Neural crest cell (in vitro differentiated cells): Measurements from ENCODE around the gene DOHH. TPM values are rescaled to one million over a fixed set of nuclear protein-coding genes. Genes with fewer than 3 reads are reported as not detected.

ENCODE experiments used
- DNase-seq: peaks from one replicate; pipeline ENCODE4 v3.0.0; 2021; ENCODE audit warnings: low read depth, mixed read lengths, low spot score
- H3K27ac Mint-ChIP-seq: one replicate; pipeline ENCODE4 v1.8.0; 2021; ENCODE audit warnings: mild to moderate bottlenecking, mixed read lengths; ENCODE audit not compliant: unreplicated experiment
- H3K27me3 Mint-ChIP-seq: 2 replicates; pipeline ENCODE4 v1.8.0; 2021; ENCODE audit warnings: low read depth, mild to moderate bottlenecking, mixed read lengths
- H3K36me3 Mint-ChIP-seq: 2 replicates; pipeline ENCODE4 v1.8.0; 2021; ENCODE audit warnings: low read depth, mild to moderate bottlenecking, mixed read lengths
- H3K4me1 Mint-ChIP-seq: 2 replicates; pipeline ENCODE4 v1.8.0; 2021; ENCODE audit warnings: mixed read lengths
- H3K4me3 Mint-ChIP-seq: one replicate; pipeline ENCODE4 v1.8.0; 2021; ENCODE audit warnings: mild to moderate bottlenecking, mixed read lengths
- H3K9me3 Mint-ChIP-seq: 2 replicates; pipeline ENCODE4 v1.8.0; 2021; ENCODE audit warnings: mixed read lengths
- CTCF ChIP-seq: fragments of 200-600 bp; sonication (generic); conservative IDR thresholded peaks from 2 replicates; pipeline ENCODE4 v1.5.0; 2021; ENCODE audit warnings: antibody characterized with exemption, mild to moderate bottlenecking
- total RNA-seq: library from RNA; stranded (reverse); gene quantifications from 2 replicates; pipeline ENCODE4 v1.2.1, GENCODE V29; 2021

DOHH gene
- total RNA-seq, 1 donor from 2014 or later, result 12.8 TPM

GRCh38 chr19:3507371-3508120 is 7.1 kb upstream of the DOHH start:
- DNase-seq, result no peak
- Mint-ChIP-seq H3K27ac (peak overlapping the region; percentile 50), H3K4me3 (peak overlapping the region; percentile 91), H3K36me3 (peaks cover 2% of the 10 kb centered on the region), H3K4me1 (peaks cover 35% of the 10 kb centered on the region), H3K9me3 (no peaks in the 10 kb centered on the region), H3K27me3 (no peaks in the 10 kb centered on the region)
- TF ChIP-seq CTCF, result no peak

- H3K27me3 Mint-ChIP-seq, result no peaks in the 10 kb centered on the region
- no peak for TF ChIP-seq CTCF
- no peak for DNase-seq
- H3K4me1 Mint-ChIP-seq, result peaks cover 35% of the 10 kb centered on the region
- peak overlapping the region; percentile 91 for H3K4me3 Mint-ChIP-seq
- H3K27ac Mint-ChIP-seq, result peak overlapping the region; percentile 50
- peaks cover 2% of the 10 kb centered on the region for H3K36me3 Mint-ChIP-seq
- H3K9me3 Mint-ChIP-seq, result no peaks in the 10 kb centered on the region
These were observed 6.2 kb upstream of the DOHH start for GRCh38 chr19:3506384-3507340.

DNA sequence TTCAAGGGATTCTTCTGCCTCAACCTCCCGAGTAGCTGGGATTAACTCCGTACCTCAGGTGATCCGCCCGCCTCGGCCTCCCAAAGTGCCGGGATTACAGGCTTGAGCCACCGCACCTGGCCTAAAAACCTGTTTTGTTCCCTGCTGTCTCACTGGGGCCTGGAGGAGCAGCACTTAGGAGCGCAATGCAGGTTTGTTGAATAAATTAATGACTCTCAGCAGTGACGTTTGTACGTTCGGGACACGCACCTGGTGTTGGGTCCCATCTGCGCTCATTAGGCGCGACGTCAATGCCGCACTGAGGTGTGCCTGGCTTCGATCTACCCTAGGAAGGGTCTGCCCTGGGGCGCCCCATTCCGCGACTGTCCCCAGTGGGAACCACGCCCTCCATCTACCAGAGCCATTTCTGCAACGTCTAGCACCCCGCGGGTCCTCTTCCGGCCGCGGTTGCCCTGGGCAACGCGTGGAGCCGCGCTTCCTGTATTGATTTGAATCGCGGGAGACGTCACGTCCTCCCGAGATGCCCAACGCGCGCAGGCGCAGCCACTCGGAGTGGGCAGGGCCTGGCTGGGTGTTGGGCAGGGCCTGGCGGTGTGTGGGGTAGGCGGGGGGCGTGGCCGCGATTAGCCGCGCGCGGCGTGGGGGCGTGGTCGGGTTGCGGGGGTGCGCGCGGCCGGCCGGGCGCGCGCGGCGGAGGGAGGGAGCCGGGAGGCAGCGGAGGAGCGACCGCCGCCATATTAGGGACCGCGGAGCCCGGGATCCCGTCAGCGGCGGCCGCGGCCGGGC is 5.3 kb upstream of the DOHH start, which contains the start of gene FZR1:
Gene FZR1, plus strand, starts transcription at position 714 of the 786 bp plus-strand sequence. CDS start 16,679 bp downstream, outside the sequence.
- H3K4me3 Mint-ChIP-seq, result peak within 1 kb of the TSS; percentile 91

DNA sequence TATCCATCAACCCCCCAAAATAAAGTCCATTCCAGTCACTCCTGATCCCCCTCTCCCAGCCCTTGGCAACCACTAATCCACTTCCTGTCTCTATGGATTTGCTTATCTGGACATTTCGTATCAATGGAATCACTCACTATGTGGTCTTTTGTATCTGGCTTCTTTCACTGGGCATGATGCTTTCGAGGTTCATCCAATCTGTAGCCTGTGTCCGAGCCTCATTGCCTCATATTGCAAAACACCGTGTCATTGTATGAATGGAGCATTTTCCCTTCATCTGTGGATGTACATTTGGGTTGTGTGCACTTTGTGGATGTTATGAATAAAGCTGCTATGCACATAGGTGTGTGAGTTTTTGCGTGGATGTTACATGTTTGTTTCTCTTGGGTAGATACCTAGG is 4.3 kb upstream of the DOHH start:
- peak overlapping the region; percentile 89 for H3K4me3 Mint-ChIP-seq
- H3K36me3 Mint-ChIP-seq, result peaks cover 2% of the 10 kb centered on the region
- peaks cover 40% of the 10 kb centered on the region for H3K4me1 Mint-ChIP-seq

More for the DNA sequence above, 5.3 kb upstream of the DOHH start, which contains the start of gene FZR1:
- peak; percentile 97 for DNase-seq
- Mint-ChIP-seq H3K27me3 (no peaks in the 10 kb centered on the region), H3K4me1 (peaks cover 38% of the 10 kb centered on the region), H3K9me3 (no peaks in the 10 kb centered on the region), H3K36me3 (peaks cover 2% of the 10 kb centered on the region), H3K27ac (peak within 1 kb of the TSS; percentile 93)
- TF ChIP-seq CTCF, result no peak

More for the DNA sequence above, 4.3 kb upstream of the DOHH start:
- no peak for DNase-seq
- TF ChIP-seq CTCF, result no peak
- Mint-ChIP-seq H3K27ac (peak overlapping the region; percentile 67), H3K27me3 (no peaks in the 10 kb centered on the region), H3K9me3 (no peaks in the 10 kb centered on the region)
